ACC112 (cell line): Measurements from ENCODE around the gene CFDP1.
A peak's percentile ranks its signal among the peaks of the same experiment; 100 is the strongest.

Source experiments
- H2AFZ ChIP-seq: fragments of 200-600 bp; sonication (generic); one replicate; pipeline ENCODE4 v1.6.0; 2017; ENCODE audit warnings: antibody characterized with exemption, low read length; ENCODE audit not compliant: unreplicated experiment
- H3K27ac ChIP-seq: fragments of 200-600 bp; sonication (generic); 2 replicates; pipeline ENCODE4 v1.5.1; 2014; ENCODE audit warnings: low read depth, mild to moderate bottlenecking, antibody characterized with exemption, low read length, moderate library complexity
- H3K27me3 ChIP-seq: fragments of 200-600 bp; sonication (generic); 2 replicates; pipeline ENCODE4 v1.6.1; 2014; ENCODE audit warnings: mild to moderate bottlenecking, antibody characterized with exemption, low read length, moderate library complexity, mixed read lengths; ENCODE audit not compliant: insufficient read depth
- H3K36me3 ChIP-seq: fragments of 200-600 bp; sonication (generic); 2 replicates; pipeline ENCODE4 v1.6.1; 2016; ENCODE audit warnings: mild to moderate bottlenecking, antibody characterized with exemption, low read length, moderate library complexity, mixed read lengths; ENCODE audit not compliant: insufficient read depth
- H3K4me1 ChIP-seq: fragments of 200-600 bp; sonication (generic); one replicate; pipeline ENCODE4 v1.6.1; 2016; ENCODE audit warnings: low read length, mixed read lengths; ENCODE audit not compliant: insufficient read depth, unreplicated experiment, control insufficient read depth
- H3K4me3 ChIP-seq: fragments of 200-600 bp; sonication (generic); 2 replicates; pipeline ENCODE4 v1.5.1; 2014; ENCODE audit warnings: mild to moderate bottlenecking, low read depth, low read length
- H3K79me2 ChIP-seq: fragments of 200-600 bp; sonication (generic); one replicate; pipeline ENCODE4 v1.6.0; 2016; ENCODE audit warnings: low read length; ENCODE audit not compliant: control insufficient read depth, unreplicated experiment, insufficient read depth

Gene CFDP1

GRCh38 chr16:75432828-75433731 is at the start of gene CFDP1:
TSS of gene CFDP1 (minus strand) at chr16:75433503. CDS start at chr16:75433352, 151 bp downstream.
- H2AFZ ChIP-seq = peak within 1 kb of the TSS; percentile 91
- peaks cover 11% of the 10 kb centered on the region for H3K4me1 ChIP-seq
- peak within 1 kb of the TSS; percentile 92 for H3K27ac ChIP-seq
- H3K79me2 ChIP-seq = peaks cover 43% of the 10 kb centered on the region
- H3K27me3 ChIP-seq = no peaks in the 10 kb centered on the region
- H3K4me3 ChIP-seq = peak within 1 kb of the TSS; percentile 91
- no peaks in the 10 kb centered on the region for H3K36me3 ChIP-seq

GRCh38 chr16:75482434-75483205 is 49.3 kb upstream of the CFDP1 start:
- H3K27me3 ChIP-seq = no peaks in the 10 kb centered on the region
- no peak overlapping the region for H2AFZ ChIP-seq
- H3K27ac ChIP-seq = no peak overlapping the region
- no peaks in the 10 kb centered on the region for H3K79me2 ChIP-seq
- H3K36me3 ChIP-seq = no peaks in the 10 kb centered on the region
- H3K4me1 ChIP-seq = no peaks in the 10 kb centered on the region
- H3K4me3 ChIP-seq = no peak overlapping the region

DNA sequence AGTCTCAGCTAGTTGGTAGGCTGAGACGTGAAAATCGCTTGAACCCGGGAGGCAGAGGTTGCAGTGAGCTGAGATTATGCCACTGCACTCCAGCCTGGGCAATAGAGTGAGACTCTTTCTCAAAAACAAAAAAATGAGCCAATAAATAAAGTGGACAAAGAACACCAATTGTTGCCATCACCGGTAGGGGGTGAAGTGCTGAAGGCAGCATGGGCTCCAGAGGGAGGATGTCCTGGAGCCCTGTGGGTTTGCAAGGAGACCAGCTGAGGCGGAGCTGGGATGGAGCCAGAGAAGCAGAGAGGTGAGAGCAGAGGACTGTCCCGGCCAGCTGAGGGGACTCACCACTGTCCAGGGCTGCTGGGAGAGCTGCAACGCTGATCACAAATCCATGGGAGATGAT is 48.2 kb upstream of the CFDP1 start:
- H3K27me3 ChIP-seq = no peaks in the 10 kb centered on the region
- no peak overlapping the region for H3K4me3 ChIP-seq
- H2AFZ ChIP-seq = no peak overlapping the region
- H3K4me1 ChIP-seq = no peaks in the 10 kb centered on the region
- no peaks in the 10 kb centered on the region for H3K79me2 ChIP-seq
- H3K36me3 ChIP-seq = no peaks in the 10 kb centered on the region
- no peak overlapping the region for H3K27ac ChIP-seq

- H3K79me2 ChIP-seq = no peaks in the 10 kb centered on the region
- H3K36me3 ChIP-seq = no peaks in the 10 kb centered on the region
- no peaks in the 10 kb centered on the region for H3K4me1 ChIP-seq
- H3K27ac ChIP-seq = no peak overlapping the region
- H2AFZ ChIP-seq = no peak overlapping the region
- no peaks in the 10 kb centered on the region for H3K27me3 ChIP-seq
- no peak overlapping the region for H3K4me3 ChIP-seq
Measured at GRCh38 chr16:75479421-75479990, 46.2 kb upstream of the CFDP1 start.

DNA sequence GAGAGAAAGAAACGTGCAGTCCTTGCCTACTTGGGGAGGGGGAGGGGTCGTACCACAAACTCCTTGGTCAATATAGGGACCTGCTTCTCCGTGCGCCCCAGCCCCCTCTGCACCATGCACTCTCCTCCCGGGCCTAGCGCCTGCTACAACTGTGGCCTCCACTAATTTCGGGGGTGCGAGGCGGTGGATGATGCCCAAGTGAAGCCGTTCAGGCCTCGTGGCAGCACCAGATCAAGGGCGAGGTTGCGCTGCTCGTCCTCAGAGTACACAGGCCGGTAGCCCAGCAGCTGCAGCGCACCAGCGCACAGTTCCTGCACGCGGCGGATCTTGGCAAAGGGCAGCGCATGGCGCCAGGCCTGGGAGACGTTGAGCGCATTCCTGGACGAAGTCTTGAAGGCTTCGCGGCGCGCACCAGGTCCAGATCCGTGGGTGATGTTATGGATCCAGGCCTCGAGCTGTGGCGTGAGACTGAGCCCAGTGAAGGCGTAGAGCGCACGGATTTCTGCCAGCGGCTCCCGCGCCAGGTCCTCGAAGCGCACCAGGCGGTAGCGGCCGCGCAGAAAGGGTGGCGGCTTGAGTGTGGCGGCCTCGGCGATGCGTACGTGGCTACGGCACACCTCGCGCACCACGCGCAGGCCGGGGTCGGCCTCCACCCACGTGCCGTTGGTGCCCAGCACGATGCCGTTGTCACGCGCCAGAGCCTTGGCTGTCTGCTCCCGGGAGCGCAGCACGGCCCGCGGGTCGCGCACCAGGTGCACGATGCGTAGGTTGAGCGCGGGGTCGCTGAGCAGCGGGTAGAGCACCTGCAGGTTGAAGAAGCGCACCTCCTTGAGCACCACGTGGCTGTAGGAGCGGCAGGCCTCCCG is 45.4 kb upstream of the CFDP1 start:
- Histone ChIP-seq H3K4me1 (no peaks in the 10 kb centered on the region), H3K27ac (no peak overlapping the region), H3K4me3 (no peak overlapping the region), H3K79me2 (no peaks in the 10 kb centered on the region), H3K36me3 (no peaks in the 10 kb centered on the region), H2AFZ (no peak overlapping the region), H3K27me3 (no peaks in the 10 kb centered on the region)

GRCh38 chr16:75477680-75478473 is 44.6 kb upstream of the CFDP1 start:
- no peak overlapping the region for H3K4me3 ChIP-seq
- no peaks in the 10 kb centered on the region for H3K36me3 ChIP-seq
- H3K27ac ChIP-seq = no peak overlapping the region
- H3K79me2 ChIP-seq = no peaks in the 10 kb centered on the region
- H2AFZ ChIP-seq = no peak overlapping the region
- H3K27me3 ChIP-seq = no peaks in the 10 kb centered on the region
- H3K4me1 ChIP-seq = no peaks in the 10 kb centered on the region

- Histone ChIP-seq H3K27ac (no peak overlapping the region), H3K36me3 (no peaks in the 10 kb centered on the region)
Measured at GRCh38 chr16:75476817-75477216, 43.5 kb upstream of the CFDP1 start.

DNA sequence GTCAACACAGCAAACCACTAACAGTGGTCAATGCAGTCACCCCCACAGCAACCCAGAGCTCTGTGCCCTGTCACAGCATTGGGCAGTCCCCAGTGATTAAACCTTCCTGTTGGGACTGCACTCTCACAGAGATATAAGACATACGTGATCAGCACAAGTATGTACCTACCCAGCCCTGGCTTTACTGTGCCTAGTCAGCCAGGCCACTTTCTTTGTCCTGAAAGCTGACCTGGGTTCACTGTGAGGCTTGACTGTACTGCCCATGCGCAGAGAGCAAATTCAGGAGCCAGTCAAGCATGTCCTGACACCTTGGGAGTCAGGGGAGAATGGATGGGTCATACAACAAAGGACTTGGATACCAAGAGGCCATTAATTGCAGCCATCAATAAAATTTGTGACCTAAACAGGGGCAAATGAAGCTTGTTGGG is 42.1 kb upstream of the CFDP1 start:
- no peaks in the 10 kb centered on the region for H3K79me2 ChIP-seq
- H3K27ac ChIP-seq = no peak overlapping the region
- no peak overlapping the region for H2AFZ ChIP-seq
- H3K4me3 ChIP-seq = no peak overlapping the region
- no peaks in the 10 kb centered on the region for H3K4me1 ChIP-seq
- H3K36me3 ChIP-seq = no peaks in the 10 kb centered on the region
- no peaks in the 10 kb centered on the region for H3K27me3 ChIP-seq

More at GRCh38 chr16:75476817-75477216, 43.5 kb upstream of the CFDP1 start:
- no peak overlapping the region for H2AFZ ChIP-seq
- no peak overlapping the region for H3K4me3 ChIP-seq
- H3K27me3 ChIP-seq = no peaks in the 10 kb centered on the region
- H3K4me1 ChIP-seq = no peaks in the 10 kb centered on the region
- H3K79me2 ChIP-seq = no peaks in the 10 kb centered on the region

GRCh38 chr16:75472908-75473877 is 39.9 kb upstream of the CFDP1 start:
- no peak overlapping the region for H2AFZ ChIP-seq
- no peaks in the 10 kb centered on the region for H3K36me3 ChIP-seq
- no peaks in the 10 kb centered on the region for H3K79me2 ChIP-seq
- no peak overlapping the region for H3K4me3 ChIP-seq
- H3K4me1 ChIP-seq = no peaks in the 10 kb centered on the region
- H3K27me3 ChIP-seq = no peaks in the 10 kb centered on the region
- H3K27ac ChIP-seq = no peak overlapping the region
